HG03175 (cell line): ENCODE data around the gene PANK4.
A peak's percentile ranks its signal among the peaks of the same experiment; 100 is the strongest.
"Not testable (repeated sequence)": the region's sequence is repeated elsewhere in the genome, so short reads cannot be mapped to it uniquely, and the experiment has no call there.

Experiments used
- ATAC-seq: cut with Tn5 transposase; IDR thresholded peaks from one replicate; pipeline ENCODE4 v1.9.1; 2021; ENCODE audit warnings: mild to moderate bottlenecking, moderate library complexity; ENCODE audit not compliant: unreplicated experiment

The PANK4 gene

DNA sequence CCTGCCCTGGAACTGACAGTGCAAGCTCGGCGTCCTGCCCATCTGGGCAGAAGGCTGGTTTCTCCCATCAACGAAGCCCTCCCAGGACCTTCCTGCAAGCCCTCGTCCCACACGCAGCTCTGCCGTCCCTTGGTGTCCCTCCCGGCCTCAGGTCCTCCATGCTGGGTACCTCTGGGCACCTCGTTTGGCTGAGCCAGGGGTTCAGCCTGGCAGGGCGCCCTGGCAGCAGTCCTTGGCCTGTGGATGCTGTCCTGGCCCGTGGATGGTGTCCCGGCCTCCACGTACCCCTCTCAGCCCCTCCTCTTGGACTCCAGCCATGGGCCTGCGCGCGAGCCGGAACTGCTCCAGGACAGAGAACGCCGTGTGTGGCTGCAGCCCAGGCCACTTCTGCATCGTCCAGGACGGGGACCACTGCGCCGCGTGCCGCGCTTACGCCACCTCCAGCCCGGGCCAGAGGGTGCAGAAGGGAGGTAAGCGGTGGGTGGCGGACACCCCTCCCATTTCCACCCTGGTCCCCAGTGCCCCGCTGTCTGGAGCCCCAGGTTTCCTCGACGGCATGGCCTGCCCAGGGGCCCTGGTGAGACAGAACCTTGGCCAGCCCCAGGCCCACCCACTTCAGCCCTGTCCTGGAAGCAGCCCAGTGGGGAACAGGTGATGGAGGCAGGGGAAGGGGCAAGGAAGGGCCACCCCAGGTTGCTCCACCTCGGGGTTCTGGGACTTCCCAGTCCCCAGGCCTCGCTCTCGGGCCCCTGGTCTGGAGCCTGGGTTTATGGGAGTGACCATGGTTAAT is 33.3 kb upstream of the PANK4 start:
- ATAC-seq = no peak

DNA sequence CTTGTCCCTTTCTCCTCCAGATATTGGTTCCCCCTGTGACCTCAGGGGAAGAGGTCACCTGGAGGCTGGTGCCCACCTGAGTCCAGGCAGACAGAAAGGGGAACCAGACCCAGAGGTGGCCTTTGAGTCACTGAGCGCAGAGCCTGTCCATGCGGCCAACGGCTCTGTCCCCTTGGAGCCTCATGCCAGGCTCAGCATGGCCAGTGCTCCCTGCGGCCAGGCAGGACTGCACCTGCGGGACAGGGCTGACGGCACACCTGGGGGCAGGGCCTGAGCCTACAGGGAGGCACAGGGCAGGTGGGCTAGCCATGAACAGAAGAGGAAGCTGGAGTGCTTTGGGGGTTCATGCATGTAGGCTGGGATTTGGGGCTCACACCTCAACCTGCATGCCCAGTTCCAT is 32.5 kb upstream of the PANK4 start:
- ATAC-seq = no peak

GRCh38 chr1:2558420-2558819 is 32.0 kb upstream of the PANK4 start:
- ATAC-seq = no peak

DNA sequence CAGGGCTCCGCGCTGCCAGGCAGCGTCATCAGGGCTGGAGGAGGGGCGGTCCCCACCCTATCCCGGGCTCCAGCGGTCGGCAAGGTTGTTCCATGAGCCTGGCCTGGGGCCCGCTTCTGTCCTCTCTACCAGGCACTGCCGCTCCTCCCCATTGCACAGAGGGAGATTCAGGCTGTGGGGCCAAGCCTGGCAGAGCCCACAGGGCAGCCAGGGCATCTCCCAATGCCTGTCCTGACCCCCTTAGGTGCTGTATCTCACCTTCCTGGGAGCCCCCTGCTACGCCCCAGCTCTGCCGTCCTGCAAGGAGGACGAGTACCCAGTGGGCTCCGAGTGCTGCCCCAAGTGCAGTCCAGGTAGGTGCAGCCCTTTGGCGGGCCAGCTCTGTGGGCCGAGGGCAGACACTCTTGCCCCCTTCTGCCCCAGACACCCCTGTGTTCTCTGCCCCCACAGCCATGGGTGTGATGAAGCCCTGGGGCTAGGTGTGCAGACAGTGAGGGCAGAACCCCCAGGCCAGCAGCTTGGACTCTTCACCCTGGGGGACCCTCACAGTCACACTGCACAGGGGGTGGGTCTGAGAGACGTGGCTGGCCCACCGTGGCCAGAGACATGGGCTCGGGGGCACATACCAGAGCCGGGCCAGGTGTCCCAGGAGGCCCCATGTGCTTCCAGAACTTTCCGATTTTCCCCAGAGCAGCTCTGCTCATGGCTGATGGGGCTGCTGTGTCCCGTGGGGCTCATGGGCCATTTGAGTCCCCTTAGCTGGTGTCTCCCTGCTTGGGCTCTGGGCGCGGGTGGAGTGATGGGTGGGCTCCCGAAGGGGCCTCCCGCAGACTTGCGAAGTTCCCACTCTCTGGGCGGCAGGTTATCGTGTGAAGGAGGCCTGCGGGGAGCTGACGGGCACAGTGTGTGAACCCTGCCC is 31.3 kb upstream of the PANK4 start:
- no peak for ATAC-seq

- peak; percentile 20 for ATAC-seq
Measured at GRCh38 chr1:2556678-2557481, 30.5 kb upstream of the PANK4 start.

- peak; percentile 49 for ATAC-seq
Measured at GRCh38 chr1:2556277-2556677, 29.9 kb upstream of the PANK4 start, which contains the start of gene TNFRSF14. TSS of gene TNFRSF14 (plus strand) at chr1:2556371. CDS start at chr1:2556665, 294 bp downstream.

GRCh38 chr1:2555634-2556276 is 29.4 kb upstream of the PANK4 start:
- peak; percentile 37 for ATAC-seq

- ATAC-seq = no peak
Measured at GRCh38 chr1:2554621-2555387, 28.4 kb upstream of the PANK4 start.

DNA sequence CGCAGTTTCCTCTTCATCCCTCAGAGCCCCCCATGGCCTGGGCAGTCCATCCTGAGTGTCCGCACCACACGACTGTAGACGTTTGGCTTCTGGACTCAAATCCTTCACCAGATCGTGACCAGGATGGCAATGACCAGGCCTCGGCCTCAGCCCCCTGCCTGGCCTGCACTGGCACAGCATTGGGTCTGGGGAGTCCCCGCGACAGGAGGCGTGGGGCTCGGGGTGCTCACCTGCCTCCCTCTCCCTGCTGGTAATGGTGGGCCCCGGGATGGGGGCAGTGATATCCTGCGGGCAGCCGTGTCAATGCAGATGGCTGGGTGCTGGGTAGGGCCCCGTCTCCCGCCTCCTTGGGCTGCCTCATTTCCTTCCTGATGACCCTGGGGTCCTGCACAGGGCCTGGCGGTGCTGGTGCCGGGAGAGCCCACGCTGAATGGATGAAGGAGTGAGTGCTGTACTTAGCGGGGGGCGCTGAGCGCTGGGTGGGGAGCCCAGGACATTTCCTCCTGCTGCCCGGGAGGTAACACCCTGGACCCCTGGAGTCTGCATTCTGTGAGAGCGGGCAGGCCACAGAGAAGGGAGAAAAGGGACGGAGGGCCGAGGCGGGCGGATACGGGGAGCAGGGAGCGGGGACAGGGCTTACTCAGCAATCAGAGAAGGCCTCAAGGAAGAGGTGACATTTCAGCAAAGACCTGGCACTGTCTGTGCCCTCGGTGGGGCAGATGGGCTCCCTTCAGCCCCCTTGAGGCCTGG is 27.6 kb upstream of the PANK4 start:
- no peak for ATAC-seq

DNA sequence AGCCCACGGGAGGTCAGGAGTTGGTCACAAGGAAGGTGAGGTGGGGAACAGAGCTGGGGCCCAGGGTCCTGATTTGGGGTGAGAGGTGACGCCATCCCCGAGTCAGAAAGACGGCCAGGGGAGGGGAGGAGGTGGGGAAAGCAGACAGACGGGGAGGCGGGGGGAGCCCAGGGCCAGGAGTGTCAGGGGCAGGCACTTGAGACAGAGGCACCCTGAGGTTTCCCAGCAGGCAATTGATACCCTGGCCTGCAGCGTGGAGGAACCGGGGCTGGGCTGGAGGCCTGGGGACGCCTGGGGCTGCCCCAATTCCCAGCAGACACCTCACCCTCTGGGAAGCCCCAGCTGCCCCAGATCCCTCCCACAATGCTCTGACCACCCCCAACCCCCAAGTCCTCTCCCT is 26.7 kb upstream of the PANK4 start:
- not testable (repeated sequence) for ATAC-seq

GRCh38 chr1:2552189-2552588 is 25.8 kb upstream of the PANK4 start:
- ATAC-seq = no peak

DNA sequence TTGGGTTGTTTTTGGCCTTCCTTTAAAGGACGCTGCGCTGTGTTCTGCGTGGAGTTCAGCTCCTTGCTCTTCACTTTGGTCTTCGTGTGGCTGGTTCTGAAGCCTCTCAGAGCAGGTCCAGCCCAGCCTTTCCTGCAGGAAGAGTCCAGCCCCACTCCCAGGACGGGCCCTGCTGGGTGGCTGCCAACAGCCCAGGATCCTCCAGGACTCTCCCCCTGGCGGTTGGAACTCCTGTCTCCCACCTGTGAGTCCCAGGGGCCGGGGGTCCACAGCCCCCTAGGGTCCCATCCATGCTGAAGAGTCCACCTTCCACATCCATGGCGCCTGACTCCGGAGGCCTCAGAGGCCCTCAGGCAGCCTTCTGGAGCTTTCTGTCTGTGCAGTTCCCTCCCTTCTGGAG is 25.1 kb upstream of the PANK4 start:
- not testable (repeated sequence) for ATAC-seq

DNA sequence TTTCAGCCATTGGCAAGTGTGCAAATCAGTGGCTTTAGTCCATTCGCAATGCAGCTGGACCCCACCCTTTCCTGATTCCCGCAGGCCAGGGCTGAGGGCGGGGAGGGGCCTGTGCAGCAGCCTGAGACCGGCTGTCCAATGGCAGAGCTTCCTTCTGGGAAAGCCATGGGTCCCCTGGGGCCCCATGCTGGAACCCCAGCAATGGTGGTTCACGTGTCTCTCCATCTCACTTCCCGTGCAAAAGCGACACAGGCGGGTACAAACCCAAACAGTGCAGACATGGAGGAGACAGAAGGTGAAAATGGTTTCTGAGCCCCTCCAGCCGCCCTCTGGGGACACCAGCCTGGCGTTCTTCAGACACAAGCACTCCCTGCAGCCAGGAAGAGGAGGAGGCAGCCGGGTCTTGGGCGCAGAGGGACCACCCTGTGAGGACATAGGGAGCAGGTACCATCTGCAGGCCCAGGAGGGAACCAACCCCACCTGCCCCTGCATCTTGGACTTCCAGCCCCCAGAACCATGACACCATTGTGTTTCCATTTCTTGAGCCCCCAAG is 24.0 kb upstream of the PANK4 start:
- ATAC-seq = not testable (repeated sequence)

- not testable (repeated sequence) for ATAC-seq
Measured at GRCh38 chr1:2549367-2550029, 23.1 kb upstream of the PANK4 start.

DNA sequence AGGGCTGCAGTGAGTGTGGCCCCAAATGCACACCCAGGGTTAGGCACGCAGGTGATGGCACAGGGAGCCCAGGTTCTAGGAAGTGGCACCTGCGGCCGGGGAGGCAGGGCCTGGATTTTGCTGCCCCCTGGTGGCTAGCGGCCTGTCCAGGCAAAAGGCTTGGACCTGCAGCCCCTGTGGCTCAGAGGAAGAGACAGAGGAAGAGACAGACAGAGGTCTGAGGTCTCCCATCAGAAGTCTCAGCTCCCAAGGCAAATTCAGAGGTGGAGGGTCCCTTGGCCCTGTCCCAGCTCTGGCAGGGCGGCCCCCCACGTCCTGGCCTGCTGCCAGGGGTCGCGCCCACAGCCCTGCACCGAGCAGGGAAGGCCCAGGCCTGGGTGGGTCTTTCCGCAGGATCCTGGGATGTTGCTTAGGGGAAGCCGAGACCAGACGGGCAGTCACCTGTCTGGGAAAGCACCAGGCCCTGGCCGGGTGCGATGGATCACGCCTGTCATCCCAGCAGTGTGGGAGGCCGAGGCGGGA is 21.7 kb upstream of the PANK4 start:
- peak; percentile 27 for ATAC-seq

DNA sequence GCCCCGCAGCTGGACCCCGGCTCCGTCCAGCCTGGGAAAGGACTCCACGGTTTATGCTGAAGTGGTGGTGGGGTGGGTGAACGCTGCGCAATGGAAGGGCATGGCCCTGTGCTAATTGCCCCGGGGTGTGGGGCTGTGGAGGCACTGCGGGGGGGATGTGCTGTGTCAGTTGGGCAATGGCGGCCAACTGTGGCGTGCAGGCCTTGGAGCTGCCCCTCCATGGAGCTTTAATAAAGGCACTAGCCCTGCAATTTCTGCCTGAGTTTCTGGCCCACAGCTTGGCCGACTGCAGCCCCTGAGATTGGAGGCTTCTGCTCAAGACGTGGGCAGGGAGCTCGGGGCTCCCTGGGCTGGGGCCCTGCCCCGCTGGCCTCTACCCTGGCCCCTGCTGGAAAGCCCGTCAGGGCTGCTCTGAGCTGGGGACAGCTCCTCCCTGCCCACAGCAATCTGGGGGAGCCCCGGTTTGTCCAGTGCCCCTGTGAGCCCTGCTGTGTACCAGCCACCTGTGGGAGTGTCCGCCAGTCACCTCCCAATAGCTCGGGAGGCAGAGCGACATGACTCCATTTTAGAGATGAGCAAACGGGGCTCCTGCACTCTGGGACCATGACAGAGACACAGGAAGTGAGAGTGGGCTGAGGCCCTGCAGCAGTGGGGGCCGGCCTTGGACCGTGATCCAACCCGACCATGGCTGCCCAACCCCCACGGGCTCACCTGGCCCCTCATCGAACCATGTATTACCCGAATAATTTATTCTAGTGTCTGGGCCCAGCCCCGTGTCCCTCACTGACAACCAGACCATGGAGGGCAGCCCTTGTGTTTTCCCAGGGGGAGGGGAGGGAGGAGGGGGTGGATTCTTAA is 21.0 kb upstream of the PANK4 start:
- no peak for ATAC-seq
